Sciatic nerve (tissue), 2 donors: Measurements from ENCODE around the gene PPP1R12B. TPM values are rescaled to one million over a fixed set of nuclear protein-coding genes. Genes with fewer than 3 reads are reported as not detected.
"Not testable (repeated sequence)": the region's sequence is repeated elsewhere in the genome, so short reads cannot be mapped to it uniquely, and the experiment has no call there.

Source experiments
- ATAC-seq: fragments of 200-7000 bp; cut with Tn5 transposase; one replicate; pipeline ENCODE4 v1.9.1; 2020; ENCODE audit warnings: mild to moderate bottlenecking, moderate library complexity
- DNase-seq: peaks from one replicate; pipeline ENCODE4 v3.0.0-alpha.2; 2020; ENCODE audit warnings: low spot score
- intact Hi-C: fragments of 100-400 bp; cut with DNase I; formaldehyde crosslinking; loops from one replicate; pipeline ENCODE4 v1.14.2; 2022
- total RNA-seq: library from RNA; stranded (reverse); fragmentation: NEBNext Ultra II Directional; extraction: Animal tissue kit (Norgen Biotek cat#: 25700); gene quantifications from one replicate; pipeline ENCODE4 v1.2.1, GENCODE V29; 2021
- donor health status: DM: no; HTN: no; CAD: no.
- donor health status: DM: no; HTN: no; CAD: no.

The PPP1R12B gene
- total RNA-seq, 1 donor from 2014 or later = 271 TPM

- DNase-seq, intact Hi-C loops, ATAC-seq: not testable (repeated sequence)
These were observed 31.5 kb downstream of the PPP1R12B start for GRCh38 chr1:202379884-202380529.

- ATAC-seq, DNase-seq, intact Hi-C loops: not testable (repeated sequence)
These were observed 32.0 kb downstream of the PPP1R12B start for GRCh38 chr1:202380535-202380934.

- ATAC-seq, DNase-seq, intact Hi-C loops: not testable (repeated sequence)
These were observed 33.4 kb downstream of the PPP1R12B start for GRCh38 chr1:202381867-202382266.

GRCh38 chr1:202395831-202396230 is 47.3 kb downstream of the PPP1R12B start:
- ATAC-seq, DNase-seq, intact Hi-C loops: not testable (repeated sequence)

- DNase-seq (no peak), ATAC-seq (no peak)
- intact Hi-C loops = no loop called here
These were observed 48.8 kb downstream of the PPP1R12B start for GRCh38 chr1:202397256-202397655.

GRCh38 chr1:202398439-202398838 is 49.9 kb downstream of the PPP1R12B start:
- DNase-seq = not testable (repeated sequence)

GRCh38 chr1:202401771-202402170 is 53.3 kb downstream of the PPP1R12B start:
- intact Hi-C loops, DNase-seq, ATAC-seq: not testable (repeated sequence)

More at GRCh38 chr1:202398439-202398838, 49.9 kb downstream of the PPP1R12B start:
- peak; percentile 48 for ATAC-seq
- intact Hi-C loops = not testable (repeated sequence)

GRCh38 chr1:202403381-202403780 is 54.9 kb downstream of the PPP1R12B start:
- ATAC-seq, intact Hi-C loops, DNase-seq: not testable (repeated sequence)

- intact Hi-C loops = no loop called here
- DNase-seq (no peak), ATAC-seq (peak; percentile 48)
These were observed 57.4 kb downstream of the PPP1R12B start for GRCh38 chr1:202405928-202406327.

- DNase-seq, ATAC-seq, intact Hi-C loops: not testable (repeated sequence)
These were observed 58.4 kb downstream of the PPP1R12B start for GRCh38 chr1:202406896-202407295.

GRCh38 chr1:202407378-202407777 is 58.9 kb downstream of the PPP1R12B start:
- ATAC-seq = not testable (repeated sequence)

GRCh38 chr1:202410251-202410650 is 61.8 kb downstream of the PPP1R12B start:
- DNase-seq, ATAC-seq, intact Hi-C loops: not testable (repeated sequence)

More at GRCh38 chr1:202407378-202407777, 58.9 kb downstream of the PPP1R12B start:
- DNase-seq, intact Hi-C loops: not testable (repeated sequence)

GRCh38 chr1:202410854-202411357 is 62.4 kb downstream of the PPP1R12B start:
- intact Hi-C loops, DNase-seq, ATAC-seq: not testable (repeated sequence)

GRCh38 chr1:202411422-202411821 is 62.9 kb downstream of the PPP1R12B start:
- ATAC-seq (no peak), DNase-seq (no peak)
- intact Hi-C loops = no loop called here

GRCh38 chr1:202412421-202412820 is 63.9 kb downstream of the PPP1R12B start:
- DNase-seq, intact Hi-C loops: not testable (repeated sequence)
- ATAC-seq = peak; percentile 77

- ATAC-seq = no peak
- intact Hi-C loops = no loop called here
- no peak for DNase-seq
These were observed 68.1 kb downstream of the PPP1R12B start for GRCh38 chr1:202416641-202417040.

- DNase-seq, intact Hi-C loops: not testable (repeated sequence)
These were observed 68.6 kb downstream of the PPP1R12B start for GRCh38 chr1:202417141-202417540.

GRCh38 chr1:202417762-202418201 is 69.3 kb downstream of the PPP1R12B start:
- ATAC-seq = peak; percentile 94
- DNase-seq, intact Hi-C loops: not testable (repeated sequence)

More at GRCh38 chr1:202417141-202417540, 68.6 kb downstream of the PPP1R12B start:
- ATAC-seq = not testable (repeated sequence)

- intact Hi-C loops, DNase-seq, ATAC-seq: not testable (repeated sequence)
These were observed 71.2 kb downstream of the PPP1R12B start for GRCh38 chr1:202419731-202420130.
